Activated CD8-positive, alpha-beta T cell treated with anti-CD3 and anti-CD28 coated beads for 36 hours (primary cell): Measurements from ENCODE around the gene PDIA5. TPM values are rescaled to one million over a fixed set of nuclear protein-coding genes. Genes with fewer than 3 reads are reported as not detected.

Experiments used
- ATAC-seq: fragments of 200-7000 bp; cut with Tn5 transposase; one replicate; pipeline ENCODE4 v1.10.0; 2021; ENCODE audit warnings: mild to moderate bottlenecking, moderate library complexity
- CTCF ChIA-PET: fragments of 350-600 bp; sonication (Branson Sonifier 250); formaldehyde crosslinking; loops from one replicate; lab custom pipeline; 2021; ENCODE audit warnings: antibody characterized with exemption; lab: Charles Lee
- POLR2A ChIA-PET: fragments of 350-600 bp; sonication (Branson Sonifier 250); formaldehyde crosslinking; loops from one replicate; lab custom pipeline; 2021; ENCODE audit warnings: antibody characterized with exemption; lab: Charles Lee
- DNase-seq: peaks from one replicate; pipeline ENCODE4 v3.0.0-alpha.2; 2020
- H3K27ac Mint-ChIP-seq: one replicate; pipeline ENCODE4 v1.8.0; 2021; ENCODE audit warnings: mild to moderate bottlenecking, mixed read lengths
- H3K27me3 Mint-ChIP-seq: one replicate; pipeline ENCODE4 v1.8.0; 2021; ENCODE audit warnings: mixed read lengths
- H3K36me3 Mint-ChIP-seq: one replicate; pipeline ENCODE4 v1.8.0; 2021; ENCODE audit warnings: low read depth, mixed read lengths
- H3K4me1 Mint-ChIP-seq: one replicate; pipeline ENCODE4 v1.8.0; 2021; ENCODE audit warnings: low read depth, mixed read lengths
- H3K4me3 Mint-ChIP-seq: one replicate; pipeline ENCODE4 v1.8.0; 2021; ENCODE audit warnings: mild to moderate bottlenecking, moderate library complexity, mixed read lengths
- H3K9me3 Mint-ChIP-seq: one replicate; pipeline ENCODE4 v1.8.0; 2021; ENCODE audit warnings: mixed read lengths
- intact Hi-C: fragments of 100-400 bp; cut with micrococcal nuclease; formaldehyde crosslinking; loops from one replicate; pipeline ENCODE4 v1.10.0; 2022
- total RNA-seq, 2 experiments: library from RNA; stranded (reverse); gene quantifications; one replicate each; pipeline ENCODE4 v1.2.3, GENCODE V29; 2021
- TF ChIP-seq, protein P1 (sequence below): fragments of 200-600 bp; IDR thresholded peaks from one replicate; pipeline ENCODE4 v1.8.0; 2022; ENCODE audit warnings: antibody characterized with exemption, mild to moderate bottlenecking

Gene PDIA5
- total RNA-seq, 2 experiments from 2014 or later = 17.9 to 19.0 TPM

DNA sequence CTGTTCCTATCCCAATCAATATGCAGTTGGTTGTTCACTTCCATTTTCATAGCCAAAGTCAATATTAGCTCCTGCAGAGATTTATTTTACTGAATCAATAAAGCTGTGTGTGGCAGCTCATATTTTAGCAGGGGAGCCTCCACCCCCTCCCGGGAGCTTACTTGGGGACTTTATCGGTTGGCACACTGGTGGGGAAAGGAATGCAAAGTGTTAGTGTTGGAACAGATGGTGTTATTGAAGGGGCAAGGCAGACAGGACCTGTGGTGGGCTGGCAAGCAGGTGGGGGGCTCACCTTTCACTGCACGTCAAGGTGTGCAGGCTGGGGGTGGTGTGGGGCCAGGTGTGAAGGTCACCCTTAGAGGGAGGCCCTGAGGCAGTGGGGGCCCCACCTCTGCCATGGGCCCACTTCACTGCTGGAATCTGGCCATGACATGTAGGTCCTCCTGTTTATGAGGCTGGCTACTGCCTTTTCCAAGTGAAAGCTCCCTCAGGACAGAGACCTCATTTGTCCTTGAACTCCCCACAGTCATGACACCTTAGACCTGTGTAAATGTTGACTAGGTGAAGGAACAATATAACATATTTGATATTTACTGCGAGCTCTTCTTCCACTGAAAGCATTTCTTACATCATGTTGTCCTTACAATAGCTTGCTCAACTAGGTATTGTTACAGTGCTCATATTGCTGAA, 90.9 kb downstream of the PDIA5 start:
- no peak overlapping the region for H3K27ac Mint-ChIP-seq
- H3K36me3 Mint-ChIP-seq = peaks cover 18% of the 10 kb centered on the region
- H3K27me3 Mint-ChIP-seq = no peaks in the 10 kb centered on the region
- ChIA-PET POLR2A (no interaction called here), CTCF (no interaction called here)
- no peak for ATAC-seq
- intact Hi-C loops = no loop called here
- H3K4me1 Mint-ChIP-seq = no peaks in the 10 kb centered on the region
- no peaks in the 10 kb centered on the region for H3K9me3 Mint-ChIP-seq
- no peak for DNase-seq
- TF ChIP-seq, protein P1, sequence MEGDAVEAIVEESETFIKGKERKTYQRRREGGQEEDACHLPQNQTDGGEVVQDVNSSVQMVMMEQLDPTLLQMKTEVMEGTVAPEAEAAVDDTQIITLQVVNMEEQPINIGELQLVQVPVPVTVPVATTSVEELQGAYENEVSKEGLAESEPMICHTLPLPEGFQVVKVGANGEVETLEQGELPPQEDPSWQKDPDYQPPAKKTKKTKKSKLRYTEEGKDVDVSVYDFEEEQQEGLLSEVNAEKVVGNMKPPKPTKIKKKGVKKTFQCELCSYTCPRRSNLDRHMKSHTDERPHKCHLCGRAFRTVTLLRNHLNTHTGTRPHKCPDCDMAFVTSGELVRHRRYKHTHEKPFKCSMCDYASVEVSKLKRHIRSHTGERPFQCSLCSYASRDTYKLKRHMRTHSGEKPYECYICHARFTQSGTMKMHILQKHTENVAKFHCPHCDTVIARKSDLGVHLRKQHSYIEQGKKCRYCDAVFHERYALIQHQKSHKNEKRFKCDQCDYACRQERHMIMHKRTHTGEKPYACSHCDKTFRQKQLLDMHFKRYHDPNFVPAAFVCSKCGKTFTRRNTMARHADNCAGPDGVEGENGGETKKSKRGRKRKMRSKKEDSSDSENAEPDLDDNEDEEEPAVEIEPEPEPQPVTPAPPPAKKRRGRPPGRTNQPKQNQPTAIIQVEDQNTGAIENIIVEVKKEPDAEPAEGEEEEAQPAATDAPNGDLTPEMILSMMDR = no peak
- H3K4me3 Mint-ChIP-seq = no peak overlapping the region

DNA sequence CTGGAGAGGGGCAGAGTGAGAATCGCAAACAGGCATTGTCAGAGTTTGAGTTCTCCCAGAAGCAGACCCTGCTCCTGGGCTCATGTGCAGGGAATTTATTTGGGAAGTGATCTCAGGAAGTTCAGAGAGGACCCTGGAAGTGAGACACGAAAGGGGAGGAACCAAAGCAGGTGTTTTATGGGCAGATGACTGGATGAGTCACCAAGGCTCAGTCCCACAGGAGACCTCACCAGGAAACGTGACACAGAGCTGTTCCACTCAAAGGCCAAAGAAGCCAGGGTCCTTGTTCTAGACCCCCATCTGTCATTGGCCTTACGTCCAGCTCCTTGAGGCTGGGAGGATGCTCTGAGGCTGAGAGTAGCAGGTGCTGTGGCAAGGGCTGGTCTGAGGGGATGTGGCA, 91.5 kb downstream of the PDIA5 start:
- intact Hi-C loops = no loop called here
- CTCF ChIA-PET = no interaction called here
- no peak for ATAC-seq

GRCh38 chr3:123158899-123159390, 92.1 kb downstream of the PDIA5 start:
- Mint-ChIP-seq H3K9me3 (no peaks in the 10 kb centered on the region), H3K36me3 (peaks cover 27% of the 10 kb centered on the region), H3K27ac (no peak overlapping the region), H3K4me1 (no peaks in the 10 kb centered on the region), H3K4me3 (no peak overlapping the region), H3K27me3 (no peaks in the 10 kb centered on the region)
- ChIA-PET POLR2A (no interaction called here), CTCF (interaction anchor here (0.7 kb wide), 1 partner anchor 565 kb away, joined by 3 read pairs; no protein-coding TSS in a partner anchor)
- TF ChIP-seq, protein P1 = no peak
- intact Hi-C loops = no loop called here
- ATAC-seq = no peak
- no peak for DNase-seq

More for the DNA sequence above, 91.5 kb downstream of the PDIA5 start:
- Mint-ChIP-seq H3K4me1 (no peaks in the 10 kb centered on the region), H3K27ac (no peak overlapping the region), H3K9me3 (no peaks in the 10 kb centered on the region), H3K27me3 (no peaks in the 10 kb centered on the region), H3K36me3 (peaks cover 23% of the 10 kb centered on the region), H3K4me3 (no peak overlapping the region)
- no peak for DNase-seq
- POLR2A ChIA-PET = no interaction called here
- TF ChIP-seq, protein P1 = no peak

GRCh38 chr3:123159926-123160635, 93.3 kb downstream of the PDIA5 start:
- no peaks in the 10 kb centered on the region for H3K4me1 Mint-ChIP-seq

More at GRCh38 chr3:123159926-123160635, 93.3 kb downstream of the PDIA5 start:
- ChIA-PET POLR2A (no interaction called here), CTCF (no interaction called here)
- H3K9me3 Mint-ChIP-seq = peaks cover 3% of the 10 kb centered on the region
- intact Hi-C loops = no loop called here
- H3K36me3 Mint-ChIP-seq = peaks cover 39% of the 10 kb centered on the region
- no peak overlapping the region for H3K27ac Mint-ChIP-seq
- H3K27me3 Mint-ChIP-seq = no peaks in the 10 kb centered on the region
- ATAC-seq = no peak
- no peak for DNase-seq
- H3K4me3 Mint-ChIP-seq = no peak overlapping the region
- TF ChIP-seq, protein P1 = no peak
